22Rv1 (cell line): ENCODE measurements around the gene PHLDA2.

Experiments used
- H3K27ac ChIP-seq: fragments of 450-650 bp; 2 replicates; pipeline ENCODE4 v1.5.1; 2017
- CTCF ChIP-seq: fragments of 450-650 bp; IDR thresholded peaks from 2 replicates; pipeline ENCODE4 v1.5.1; 2017; ENCODE audit warnings: mild to moderate bottlenecking
- ZFX ChIP-seq: fragments of 450-650 bp; IDR thresholded peaks from 2 replicates; pipeline ENCODE4 v1.6.1; 2017; ENCODE audit warnings: antibody characterized with exemption, borderline replicate concordance

PHLDA2 gene

GRCh38 chr11:2955906-2956476 is 26.8 kb upstream of the PHLDA2 start:
- TF ChIP-seq ZFX (no peak), CTCF (no peak)
- H3K27ac ChIP-seq: no peak overlapping the region

GRCh38 chr11:2954263-2954662 is 25.0 kb upstream of the PHLDA2 start:
- TF ChIP-seq CTCF: no peak
- no peak for TF ChIP-seq ZFX

GRCh38 chr11:2952290-2952689 is 23.1 kb upstream of the PHLDA2 start:
- H3K27ac ChIP-seq: no peak overlapping the region
- TF ChIP-seq ZFX (no peak), CTCF (no peak)

More at GRCh38 chr11:2954263-2954662, 25.0 kb upstream of the PHLDA2 start:
- no peak overlapping the region for H3K27ac ChIP-seq

- H3K27ac ChIP-seq: no peak overlapping the region
- TF ChIP-seq ZFX (no peak), CTCF (no peak)
These were observed 22.3 kb upstream of the PHLDA2 start for GRCh38 chr11:2951231-2952110.

- TF ChIP-seq CTCF (no peak), ZFX (no peak)
- H3K27ac ChIP-seq: no peak overlapping the region
These were observed 21.6 kb upstream of the PHLDA2 start for GRCh38 chr11:2950825-2951224.

GRCh38 chr11:2949920-2950319 is 20.7 kb upstream of the PHLDA2 start:
- no peak overlapping the region for H3K27ac ChIP-seq
- no peak for TF ChIP-seq ZFX
- TF ChIP-seq CTCF: no peak

- TF ChIP-seq CTCF: no peak
- H3K27ac ChIP-seq: no peak overlapping the region
These were observed 18.5 kb upstream of the PHLDA2 start for GRCh38 chr11:2947744-2948143.
